H1 (cell line): ENCODE results near the gene RRAS2. TPM values are rescaled to one million over a fixed set of nuclear protein-coding genes. Genes with fewer than 3 reads are reported as not detected.
A peak's percentile ranks its signal among the peaks of the same experiment; 100 is the strongest.

Experiments
- CTCF ChIA-PET: fragments of 300-600 bp; sonication (Branson Sonifier 250); formaldehyde crosslinking; loops from one replicate; lab custom pipeline; 2021; ENCODE audit not compliant: partially characterized antibody; lab: Charles Lee
- POLR2A ChIA-PET: fragments of 300-600 bp; sonication (Branson Sonifier 250); formaldehyde crosslinking; loops from one replicate; lab custom pipeline; 2021; ENCODE audit warnings: inconsistent platforms; ENCODE audit not compliant: partially characterized antibody; lab: Charles Lee
- DNase-seq, 2 experiments: peaks; one replicate each; pipeline versions ENCODE4 v3.0.0 to v3.0.0-alpha.2; 2010 to 2022; ENCODE audit warnings: low spot score in 2 of 2, low read depth in 1 of 2, mixed read lengths in 1 of 2
- FAIRE-seq: peaks from 2 replicates; lab custom pipeline; 2011; peaks lifted over from hg19 to GRCh38; lab: Jason Lieb, UNC
- H2AFZ ChIP-seq: 2 replicates; pipeline ENCODE4 v1.8.1; 2012; ENCODE audit warnings: low read length, inconsistent platforms
- H2AK5ac ChIP-seq: 2 replicates; pipeline ENCODE4 v1.6.1; 2013; ENCODE audit warnings: low read depth, low read length
- H2BK120ac ChIP-seq: replicated peaks from 2 replicates; pipeline ENCODE3; 2013; ENCODE audit warnings: low read depth, low read length, inconsistent platforms
- H2BK12ac ChIP-seq: 2 replicates; pipeline ENCODE4 v1.6.1; 2013; ENCODE audit warnings: low read depth, low read length
- H2BK15ac ChIP-seq: 2 replicates; pipeline ENCODE4 v1.6.1; 2013; ENCODE audit warnings: low read length
- H2BK20ac ChIP-seq: 2 replicates; pipeline ENCODE4 v1.6.1; 2013; ENCODE audit warnings: low read length
- H2BK5ac ChIP-seq: 2 replicates; pipeline ENCODE4 v1.6.1; 2013; ENCODE audit warnings: low read depth, low read length
- H3K14ac ChIP-seq: 2 replicates; pipeline ENCODE4 v1.6.1; 2013; ENCODE audit warnings: inconsistent platforms; ENCODE audit not compliant: insufficient read length
- H3K18ac ChIP-seq: 2 replicates; pipeline ENCODE4 v1.6.1; 2013; ENCODE audit warnings: low read length; ENCODE audit errors: extremely low read depth
- H3K23ac ChIP-seq: 2 replicates; pipeline ENCODE4 v1.6.1; 2013; ENCODE audit warnings: inconsistent platforms; ENCODE audit not compliant: insufficient read length
- H3K23me2 ChIP-seq: 2 replicates; pipeline ENCODE4 v1.6.1; 2013; ENCODE audit warnings: low read depth, low read length
- H3K27ac ChIP-seq: 2 replicates; pipeline ENCODE4 v1.6.1; 2011; ENCODE audit warnings: low read depth, low read length, inconsistent platforms
- H3K27me3 ChIP-seq, 4 experiments: replicated peaks in 1 of 4; 1 replicate in 1 of 4; 2 replicates in 3 of 4; pipeline versions ENCODE4 v1.6.1 to v1.8.1; 2011 to 2013; ENCODE audit warnings: low read length in 3 of 4, mild to moderate bottlenecking in 3 of 4, inconsistent platforms in 2 of 4, mixed read lengths in 2 of 4, moderate library complexity in 1 of 4; ENCODE audit not compliant: control insufficient read depth in 3 of 4, insufficient read depth in 3 of 4; ENCODE audit errors: extremely low read depth in 1 of 4
- H3K36me3 ChIP-seq, 4 experiments: 2 replicates each; pipeline versions ENCODE4 v1.6.1 to v1.8.1; 2011 to 2013; ENCODE audit warnings: mild to moderate bottlenecking in 4 of 4, low read length in 3 of 4, moderate library complexity in 2 of 4, control low read depth in 1 of 4, inconsistent platforms in 1 of 4; ENCODE audit not compliant: insufficient read depth in 4 of 4, control insufficient read depth in 2 of 4
- H3K4ac ChIP-seq: replicated peaks from 2 replicates; pipeline ENCODE3; 2013; ENCODE audit warnings: low read length, low read depth, mixed read lengths, inconsistent platforms; ENCODE audit not compliant: insufficient read length
- H3K4me1 ChIP-seq, 4 experiments: replicated peaks in 1 of 4; 1 replicate in 1 of 4; 2 replicates in 3 of 4; pipeline versions ENCODE4 v1.6.1 to v1.8.1; 2011 to 2013; ENCODE audit warnings: low read length in 3 of 4, inconsistent platforms in 2 of 4, mixed read lengths in 1 of 4; ENCODE audit not compliant: insufficient read depth in 4 of 4, control insufficient read depth in 3 of 4
- H3K4me2 ChIP-seq, 2 experiments: 2 replicates each; pipeline versions ENCODE4 v1.6.1 to v1.8.1; 2011 to 2013; ENCODE audit warnings: low read depth in 2 of 2, low read length in 2 of 2, control low read depth in 1 of 2, inconsistent platforms in 1 of 2, mild to moderate bottlenecking in 1 of 2; ENCODE audit not compliant: insufficient read depth in 1 of 2
- H3K4me3 ChIP-seq, 4 experiments: fragments of 200-600, 300-600 bp in 1 of 4; sonication (generic), shearing (Covaris generic), sonication (Bioruptor Twin) in 1 of 4; 2 replicates each; pipeline versions ENCODE4 v1.5.1 to v1.8.1; 2011 to 2016; ENCODE audit warnings: low read length in 4 of 4, low read depth in 3 of 4, control low read depth in 2 of 4, inconsistent platforms in 2 of 4, mild to moderate bottlenecking in 2 of 4, mixed read lengths in 1 of 4, moderate library complexity in 1 of 4; ENCODE audit not compliant: insufficient read depth in 2 of 4; ENCODE audit errors: extremely low read depth in 1 of 4
- H3K56ac ChIP-seq: replicated peaks from 2 replicates; pipeline ENCODE3; 2013; ENCODE audit warnings: low read depth, mild to moderate bottlenecking, mixed read lengths, low read length, inconsistent platforms; ENCODE audit not compliant: insufficient read length
- H3K79me1 ChIP-seq: 2 replicates; pipeline ENCODE4 v1.6.1; 2013; ENCODE audit warnings: low read depth, low read length, control low read depth
- H3K79me2 ChIP-seq, 2 experiments: 2 replicates each; pipeline versions ENCODE4 v1.6.1 to v1.8.1; 2012 to 2013; ENCODE audit warnings: low read length in 2 of 2, mild to moderate bottlenecking in 2 of 2, inconsistent platforms in 1 of 2; ENCODE audit not compliant: insufficient read depth in 2 of 2, control insufficient read depth in 1 of 2
- H3K9ac ChIP-seq, 4 experiments: replicated peaks in 1 of 4; 1 replicate in 1 of 4; 2 replicates in 3 of 4; pipeline versions ENCODE4 v1.6.1 to v1.8.1; 2011 to 2013; ENCODE audit warnings: low read depth in 3 of 4, low read length in 3 of 4, control low read depth in 2 of 4, mild to moderate bottlenecking in 2 of 4, moderate library complexity in 2 of 4, inconsistent platforms in 1 of 4; ENCODE audit errors: extremely low read depth in 1 of 4
- H3K9me3 ChIP-seq, 2 experiments: 2 replicates each; pipeline versions ENCODE4 v1.6.1 to v1.8.1; 2012 to 2013; ENCODE audit warnings: mild to moderate bottlenecking in 2 of 2, moderate library complexity in 2 of 2, control low read depth in 1 of 2, inconsistent platforms in 1 of 2, low read depth in 1 of 2, low read length in 1 of 2, mixed read lengths in 1 of 2; ENCODE audit not compliant: insufficient read depth in 2 of 2
- H4K20me1 ChIP-seq, 2 experiments: replicated peaks in 1 of 2; 2 replicates each; pipeline versions ENCODE3 to v1.8.1; 2011 to 2013; ENCODE audit warnings: inconsistent platforms in 2 of 2, low read length in 2 of 2, mild to moderate bottlenecking in 1 of 2; ENCODE audit not compliant: insufficient read depth in 2 of 2, control insufficient read depth in 1 of 2
- H4K5ac ChIP-seq: 2 replicates; pipeline ENCODE4 v1.6.1; 2013; ENCODE audit warnings: low read length, low read depth, mixed read lengths, inconsistent platforms; ENCODE audit not compliant: insufficient read length
- H4K8ac ChIP-seq: 2 replicates; pipeline ENCODE4 v1.8.0; 2013; ENCODE audit warnings: mild to moderate bottlenecking, moderate library complexity, low read length, inconsistent platforms; ENCODE audit not compliant: insufficient read depth; ENCODE audit errors: extremely low read depth
- H4K91ac ChIP-seq: replicated peaks from 2 replicates; pipeline ENCODE3; 2013; ENCODE audit warnings: low read length, mixed read lengths, inconsistent platforms; ENCODE audit not compliant: insufficient read length
- WGBS, 2 experiments: shearing (Covaris generic) in 1 of 2; methylation state at CpG; one replicate each; pipeline versions ENCODE4 v1.1.6 to v1.1.7; 2013 to 2015; ENCODE audit warnings: low lambda C conversion rate in 2 of 2, mixed read lengths in 2 of 2, inconsistent platforms in 1 of 2, low coverage in 1 of 2, missing lambda C conversion rate in 1 of 2; ENCODE audit not compliant: insufficient replicate concordance in 2 of 2, insufficient coverage in 1 of 2, insufficient read length in 1 of 2; ENCODE audit errors: extremely low coverage in 1 of 2, missing lambda C conversion rate in 1 of 2; 5-methylcytosine and 5-hydroxymethylcytosine counted together
- polyA plus RNA-seq, 7 experiments: library from polyadenylated mRNA; depleted of rRNA in 3 of 7; stranded (reverse) in 5 of 7; unstranded in 2 of 7; fragments of >200 nt in 5 of 7; fragments of 200-250 nt in 2 of 7; gene quantifications; 1 replicate in 5 of 7; 2 replicates in 1 of 7; 4 replicates in 1 of 7; pipeline versions ENCODE4 v1.2.1 to v1.2.3, GENCODE V29; 2011 to 2013; ENCODE audit warnings: missing spikeins in 2 of 7, mixed read lengths in 2 of 7
- total RNA-seq: library from RNA; stranded (reverse); fragmentation: NEBNext Ultra II Directional; extraction: Animal tissue kit (Norgen Biotek cat#: 25700); gene quantifications from 2 replicates; pipeline ENCODE4 v1.2.1, GENCODE V29; 2021

Gene RRAS2
- total and polyA plus RNA-seq, 2 of the 8 experiments (the other 6 are each of a cell fraction or from before 2014, with no cell fraction given), result 72.3 to 234 TPM

GRCh38 chr11:14309425-14310192 lies 49.4 kb downstream of the RRAS2 start:
- no peak overlapping the region for H2BK15ac ChIP-seq
- no peak overlapping the region for H4K8ac ChIP-seq
- H2AFZ ChIP-seq, result no peak overlapping the region
- DNase-seq, result no peak
- FAIRE-seq, result no peak
- no peak overlapping the region for H4K91ac ChIP-seq
- peak overlapping the region; percentile 67; the same call in 1 of the 2 replicates for H2BK5ac ChIP-seq
- no peak overlapping the region for H2BK120ac ChIP-seq
- no peak overlapping the region for H3K56ac ChIP-seq
- H3K36me3 ChIP-seq, result no peaks in the 10 kb centered on the region
- no peak overlapping the region for H4K5ac ChIP-seq
- peak overlapping the region; percentile 62; the same call in 1 of the 2 replicates for H2BK12ac ChIP-seq
- H3K23ac ChIP-seq, result no peak overlapping the region
- WGBS, 2 experiments, result 84% methylated on average over 4 of the region's 4 CpGs; no CpG with 5 or more reads in 1 of the 2 experiments
- H3K4me1 ChIP-seq, result peaks cover 2 to 21% (median 9%) of the 10 kb centered on the region in 4 experiments
- H3K14ac ChIP-seq, result no peak overlapping the region
- CTCF ChIA-PET, result interaction anchor here (0.7 to 17.5 kb wide), 16 partner anchors 7 to 158 kb away, joined by 3 to 312 read pairs (median 6); no protein-coding TSS in a partner anchor
- H3K27me3 ChIP-seq, result no peaks in the 10 kb centered on the region
- POLR2A ChIA-PET, result interaction anchor here (1.4 to 2.4 kb wide), 4 partner anchors 11 to 48 kb away, joined by 4 to 9 read pairs (median 7); no protein-coding TSS in a partner anchor
- H3K27ac ChIP-seq, result no peak overlapping the region
- H3K79me1 ChIP-seq, result peaks cover 8% of the 10 kb centered on the region; the same call in 1 of the 2 replicates
- H2AK5ac ChIP-seq, result no peak overlapping the region
- no peaks in the 10 kb centered on the region for H3K23me2 ChIP-seq
- no peak overlapping the region for H3K4me3 ChIP-seq
- peaks cover 32 to 99% of the 10 kb centered on the region in 2 experiments for H3K79me2 ChIP-seq
- H3K18ac ChIP-seq, result no peak overlapping the region
- no peak overlapping the region for H3K9ac ChIP-seq
- H3K4me2 ChIP-seq, result peak overlapping the region in 1 of 2 experiments; percentile 14; a peak in 2 of 4 replicates
- H2BK20ac ChIP-seq, result no peak overlapping the region
- H4K20me1 ChIP-seq, result peaks cover 17 to 19% of the 10 kb centered on the region in 2 experiments
- no peak overlapping the region for H3K4ac ChIP-seq
- H3K9me3 ChIP-seq, result no peaks in the 10 kb centered on the region
